Astrocyte of the cerebellum (primary cell): Measurements from ENCODE around the gene LIN28B.

Experiments
- DNase-seq: peaks from one replicate; pipeline ENCODE4 v3.0.0-alpha.2; 2011; ENCODE audit warnings: low read depth
- H3K4me3 ChIP-seq: 2 replicates; pipeline ENCODE4 v1.5.1; 2011; ENCODE audit warnings: mild to moderate bottlenecking, low read depth, low read length, moderate library complexity
- in situ Hi-C: cut with HindIII; loops from 2 replicates; pipeline ENCODE4 v1.10.0; 2017; ENCODE audit warnings: low sequenced_read_pairs
- TF ChIP-seq, protein P1 (sequence below): IDR thresholded peaks from 2 replicates; pipeline ENCODE4 v1.5.1; 2012; ENCODE audit warnings: low read length, low read depth, moderate library complexity, mild to moderate bottlenecking; ENCODE audit errors: missing control alignments

Gene LIN28B

DNA sequence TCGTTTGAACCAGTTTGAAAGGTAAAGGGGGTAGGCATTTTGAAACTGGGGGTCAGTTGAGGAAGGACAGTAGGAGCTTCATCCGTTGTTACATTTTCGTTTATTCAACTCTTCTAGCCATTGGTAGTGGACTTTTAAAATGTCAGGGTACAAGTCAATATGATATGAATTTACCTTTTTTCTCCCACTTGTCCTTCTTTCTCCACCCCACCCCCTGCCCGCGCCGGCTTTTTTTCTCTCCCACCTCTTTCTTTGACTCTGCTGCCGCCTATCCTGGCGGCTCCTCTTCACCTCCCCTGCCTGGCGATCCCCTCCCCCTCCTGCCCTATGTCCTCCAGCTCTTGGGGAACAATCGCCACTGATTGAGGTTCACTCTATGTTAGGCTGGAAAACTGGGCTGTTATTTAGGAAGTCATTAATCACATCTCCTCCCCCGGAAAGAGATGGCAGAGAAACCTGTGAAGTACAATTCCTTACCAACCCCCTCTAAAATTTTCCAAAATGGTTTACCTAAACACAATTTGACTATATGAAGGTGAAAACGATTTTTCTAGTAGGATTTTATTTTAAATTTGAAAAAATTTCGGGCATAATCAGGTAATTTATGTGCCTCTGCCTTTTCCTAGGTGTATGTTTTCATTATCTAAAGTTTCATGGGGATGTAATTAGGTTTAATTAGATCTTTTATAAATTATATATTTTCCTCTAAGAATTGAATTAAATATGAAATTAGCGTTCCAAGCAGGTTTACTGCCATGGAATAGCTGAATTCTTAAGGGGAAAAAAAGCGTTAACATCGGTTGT is 778 bp upstream of the LIN28B start:
- TF ChIP-seq, protein P1, sequence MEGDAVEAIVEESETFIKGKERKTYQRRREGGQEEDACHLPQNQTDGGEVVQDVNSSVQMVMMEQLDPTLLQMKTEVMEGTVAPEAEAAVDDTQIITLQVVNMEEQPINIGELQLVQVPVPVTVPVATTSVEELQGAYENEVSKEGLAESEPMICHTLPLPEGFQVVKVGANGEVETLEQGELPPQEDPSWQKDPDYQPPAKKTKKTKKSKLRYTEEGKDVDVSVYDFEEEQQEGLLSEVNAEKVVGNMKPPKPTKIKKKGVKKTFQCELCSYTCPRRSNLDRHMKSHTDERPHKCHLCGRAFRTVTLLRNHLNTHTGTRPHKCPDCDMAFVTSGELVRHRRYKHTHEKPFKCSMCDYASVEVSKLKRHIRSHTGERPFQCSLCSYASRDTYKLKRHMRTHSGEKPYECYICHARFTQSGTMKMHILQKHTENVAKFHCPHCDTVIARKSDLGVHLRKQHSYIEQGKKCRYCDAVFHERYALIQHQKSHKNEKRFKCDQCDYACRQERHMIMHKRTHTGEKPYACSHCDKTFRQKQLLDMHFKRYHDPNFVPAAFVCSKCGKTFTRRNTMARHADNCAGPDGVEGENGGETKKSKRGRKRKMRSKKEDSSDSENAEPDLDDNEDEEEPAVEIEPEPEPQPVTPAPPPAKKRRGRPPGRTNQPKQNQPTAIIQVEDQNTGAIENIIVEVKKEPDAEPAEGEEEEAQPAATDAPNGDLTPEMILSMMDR: no peak
- no peak for DNase-seq
- H3K4me3 ChIP-seq: no peak overlapping the region
- in situ Hi-C loops: no loop called here

DNA sequence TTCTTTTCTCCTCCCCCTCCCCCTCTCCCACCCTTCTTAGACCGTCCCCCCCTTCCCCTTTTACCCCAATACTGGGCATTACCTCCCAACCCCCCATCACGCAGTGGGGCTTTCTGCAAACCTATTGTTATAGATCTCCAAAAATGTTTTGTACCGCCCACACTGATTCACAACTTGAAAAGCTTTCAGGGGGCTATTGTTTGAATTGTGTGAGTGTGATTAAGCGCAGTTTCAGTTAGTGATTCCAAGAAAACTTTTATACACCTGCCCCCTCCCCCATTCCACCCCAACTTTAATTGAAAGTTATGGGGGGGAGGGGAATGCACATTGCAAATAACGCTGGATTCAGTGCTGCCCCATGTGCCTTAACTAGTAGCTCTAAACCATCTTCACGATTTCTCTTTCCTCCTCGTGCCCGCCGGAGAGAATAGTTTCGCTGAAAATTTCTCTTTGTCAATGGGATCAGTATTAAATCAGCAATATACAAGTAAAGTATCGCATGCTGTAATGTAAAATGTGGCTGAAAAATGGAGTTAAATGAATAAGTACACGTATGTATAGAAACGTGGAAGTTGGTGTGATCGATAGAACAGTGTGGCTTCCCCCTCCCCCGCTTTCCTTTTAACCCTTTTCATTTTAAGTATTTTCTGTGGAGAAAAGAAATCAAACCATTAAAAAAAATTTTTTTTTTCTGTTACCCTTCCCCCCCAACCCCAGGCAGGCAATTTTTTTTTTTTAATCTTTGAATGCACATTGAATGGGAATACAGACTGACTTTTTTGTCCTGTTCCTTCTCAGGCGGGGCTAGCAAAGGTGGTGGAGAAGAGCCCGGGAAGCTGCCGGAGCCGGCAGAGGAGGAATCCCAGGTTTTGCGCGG is 632 bp downstream of the LIN28B start:
- TF ChIP-seq, protein P1: no peak
- DNase-seq: no peak
- in situ Hi-C loops: no loop called here
- H3K4me3 ChIP-seq: no peak overlapping the region

DNA sequence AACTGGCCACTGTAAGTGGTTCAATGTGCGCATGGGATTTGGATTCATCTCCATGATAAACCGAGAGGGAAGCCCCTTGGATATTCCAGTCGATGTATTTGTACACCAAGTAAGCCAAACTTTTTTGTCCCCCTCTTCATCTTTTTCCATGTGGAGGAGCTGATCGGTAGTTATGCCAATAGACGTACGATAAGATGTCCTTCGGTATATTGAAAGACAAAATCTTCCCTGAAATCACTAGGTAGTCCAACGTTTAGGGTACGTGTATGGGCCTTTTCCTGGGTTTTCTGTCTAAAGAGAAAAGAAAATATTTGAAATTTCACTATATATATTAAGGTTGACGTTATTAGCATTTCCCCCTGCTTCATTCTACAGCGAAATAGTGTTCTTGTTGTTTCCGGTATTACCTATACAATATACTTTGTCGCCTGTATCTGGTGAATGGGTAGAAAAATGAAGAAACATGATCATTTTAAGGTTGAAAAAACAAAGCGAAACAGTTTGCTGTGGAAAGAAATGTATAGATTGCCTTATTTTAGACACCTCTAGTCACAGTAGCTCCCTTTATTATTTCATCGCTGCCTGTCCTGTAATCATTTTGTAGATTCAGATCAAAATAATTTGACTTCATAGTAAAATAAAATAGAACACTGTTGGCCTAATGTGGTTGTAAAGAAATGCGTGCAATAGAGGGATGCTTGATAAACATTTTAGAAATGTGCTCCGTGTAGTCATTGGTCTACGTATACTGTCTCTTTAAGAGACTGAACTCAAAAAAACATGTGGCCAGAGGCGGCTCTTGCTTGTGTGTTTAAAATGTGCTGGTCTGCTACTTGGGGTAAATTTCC is 1.5 kb downstream of the LIN28B start:
- in situ Hi-C loops: no loop called here
- no peak overlapping the region for H3K4me3 ChIP-seq
- DNase-seq: no peak
- TF ChIP-seq, protein P1: no peak

DNA sequence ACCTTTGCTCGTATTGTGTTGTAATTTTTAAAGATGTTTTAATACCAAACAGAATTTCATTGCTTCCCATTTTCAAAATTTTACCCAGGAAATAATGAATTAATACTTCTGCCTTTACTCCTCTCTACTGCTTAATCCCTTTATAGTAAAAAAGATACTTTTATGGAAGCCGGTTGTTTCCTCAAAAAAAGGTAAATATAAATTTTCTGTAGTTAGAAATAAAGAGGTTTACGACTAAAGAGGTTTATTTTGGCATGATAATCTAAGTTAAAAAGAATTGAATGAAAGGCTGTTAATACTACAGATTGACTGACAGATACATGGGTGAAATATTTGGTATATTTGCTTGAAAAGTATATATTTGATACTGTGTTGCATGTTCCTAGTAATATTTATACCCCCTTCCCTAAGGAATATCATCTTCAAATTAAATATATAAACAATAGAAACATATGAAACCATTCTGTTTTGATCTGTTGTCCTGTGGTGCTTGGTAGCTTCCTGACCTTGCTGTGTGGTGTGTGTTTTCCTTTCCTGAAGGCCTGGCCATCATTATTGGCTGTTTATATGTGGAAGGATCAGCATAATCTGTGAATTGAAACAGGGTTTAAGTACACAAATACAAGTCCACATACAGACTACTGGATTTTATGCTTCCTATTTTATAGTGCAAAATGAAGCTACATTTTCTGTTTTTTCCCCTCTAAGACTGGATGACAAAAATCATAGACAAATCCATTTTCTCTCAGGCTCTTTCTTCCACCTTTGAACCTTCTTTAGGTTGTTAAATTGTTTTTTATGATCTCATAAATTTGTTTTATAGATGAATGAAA is 2.3 kb downstream of the LIN28B start:
- H3K4me3 ChIP-seq: no peak overlapping the region
- TF ChIP-seq, protein P1: no peak
- in situ Hi-C loops: no loop called here
- DNase-seq: no peak

DNA sequence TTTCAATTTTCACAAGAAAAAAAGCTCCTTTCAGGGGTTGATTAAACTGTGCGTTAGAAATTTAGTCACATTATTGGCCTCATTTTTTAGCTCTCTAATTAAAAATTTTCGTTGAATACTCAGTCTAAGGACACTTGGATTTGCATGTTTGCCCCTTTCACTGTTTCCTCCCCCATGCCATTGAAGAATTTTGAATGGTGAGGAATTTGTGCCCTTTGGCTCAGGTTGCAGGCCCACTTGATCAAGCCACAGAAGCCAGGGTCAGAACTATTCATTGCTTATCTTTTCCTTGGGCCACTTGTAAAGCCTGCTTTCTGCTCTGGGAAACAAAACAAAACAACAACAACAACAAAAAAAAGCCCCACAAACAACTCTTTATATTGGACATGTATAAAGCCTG is 12.2 kb downstream of the LIN28B start:
- TF ChIP-seq, protein P1: no peak
- in situ Hi-C loops: no loop called here
- DNase-seq: no peak
- no peak overlapping the region for H3K4me3 ChIP-seq
